H9 (cell line): ENCODE results near the gene SLC35F3. TPM values are rescaled to one million over a fixed set of nuclear protein-coding genes. Genes with fewer than 3 reads are reported as not detected.
A peak's percentile ranks its signal among the peaks of the same experiment; 100 is the strongest.

Experiments used
- DNase-seq: peaks from one replicate; pipeline ENCODE4 v3.0.0-alpha.2; 2017
- H2AFZ ChIP-seq: one replicate; pipeline ENCODE4 v1.6.1; 2013; ENCODE audit warnings: mild to moderate bottlenecking, low read length, control low read depth, moderate library complexity
- H2AK5ac ChIP-seq: 2 replicates; pipeline ENCODE4 v1.6.1; 2013; ENCODE audit warnings: low read length, control low read depth, mixed read lengths; ENCODE audit not compliant: insufficient read length
- H2BK120ac ChIP-seq: one replicate; pipeline ENCODE4 v1.6.1; 2013; ENCODE audit warnings: low read depth, mild to moderate bottlenecking, low read length, control low read depth, inconsistent platforms; ENCODE audit not compliant: poor library complexity, severe bottlenecking
- H2BK12ac ChIP-seq: 2 replicates; pipeline ENCODE4 v1.6.1; 2013; ENCODE audit warnings: low read length, control low read depth, mixed read lengths, low read depth; ENCODE audit not compliant: insufficient read length
- H2BK15ac ChIP-seq: 2 replicates; pipeline ENCODE4 v1.6.1; 2013; ENCODE audit warnings: low read depth, low read length, control low read depth
- H2BK20ac ChIP-seq: one replicate; pipeline ENCODE4 v1.6.1; 2013; ENCODE audit warnings: low read depth, mild to moderate bottlenecking, low read length, control low read depth, inconsistent platforms; ENCODE audit not compliant: poor library complexity, severe bottlenecking
- H2BK5ac ChIP-seq: 2 replicates; pipeline ENCODE4 v1.6.1; 2013; ENCODE audit warnings: low read length, control low read depth, mixed read lengths; ENCODE audit not compliant: insufficient read length
- H3K14ac ChIP-seq: 2 replicates; pipeline ENCODE4 v1.6.1; 2013; ENCODE audit warnings: low read length, control low read depth; ENCODE audit not compliant: insufficient read depth
- H3K18ac ChIP-seq: 2 replicates; pipeline ENCODE4 v1.6.1; 2013; ENCODE audit warnings: low read depth, mild to moderate bottlenecking, mixed read lengths, low read length, control low read depth; ENCODE audit not compliant: insufficient read length
- H3K23ac ChIP-seq: 2 replicates; pipeline ENCODE4 v1.6.1; 2013; ENCODE audit warnings: low read length, control low read depth, mixed read lengths, low read depth; ENCODE audit not compliant: insufficient read length
- H3K23me2 ChIP-seq: 2 replicates; pipeline ENCODE4 v1.6.1; 2013; ENCODE audit warnings: low read depth, mild to moderate bottlenecking, mixed read lengths, low read length, control low read depth; ENCODE audit not compliant: insufficient read length, poor library complexity, severe bottlenecking
- H3K27ac ChIP-seq: 2 replicates; pipeline ENCODE4 v1.5.1; 2013; ENCODE audit warnings: low read length, control low read depth, mixed read lengths, low read depth; ENCODE audit not compliant: insufficient read length
- H3K27me3 ChIP-seq: 2 replicates; pipeline ENCODE4 v1.6.1; 2013; ENCODE audit warnings: low read length, control low read depth, inconsistent platforms; ENCODE audit not compliant: insufficient read depth
- H3K4ac ChIP-seq: 2 replicates; pipeline ENCODE4 v1.6.1; 2013; ENCODE audit warnings: low read depth, mild to moderate bottlenecking, control low read depth, inconsistent platforms, low read length, moderate library complexity
- H3K4me1 ChIP-seq: 2 replicates; pipeline ENCODE4 v1.6.1; 2013; ENCODE audit warnings: low read length, control low read depth, inconsistent platforms; ENCODE audit not compliant: insufficient read depth
- H3K4me2 ChIP-seq: 2 replicates; pipeline ENCODE4 v1.6.1; 2013; ENCODE audit warnings: low read length, control low read depth, mixed read lengths; ENCODE audit not compliant: insufficient read length, insufficient read depth
- H3K56ac ChIP-seq: 2 replicates; pipeline ENCODE4 v1.6.1; 2013; ENCODE audit warnings: low read depth, mild to moderate bottlenecking, mixed read lengths, low read length, control low read depth; ENCODE audit not compliant: insufficient read length
- H3K79me1 ChIP-seq: 2 replicates; pipeline ENCODE4 v1.6.1; 2013; ENCODE audit warnings: low read depth, mild to moderate bottlenecking, moderate library complexity, low read length, control low read depth, inconsistent platforms; ENCODE audit not compliant: insufficient read depth, poor library complexity, severe bottlenecking
- H3K79me2 ChIP-seq: 2 replicates; pipeline ENCODE4 v1.6.1; 2013; ENCODE audit warnings: low read length, control low read depth, inconsistent platforms; ENCODE audit not compliant: insufficient read depth
- H3K9ac ChIP-seq: 2 replicates; pipeline ENCODE4 v1.6.1; 2013; ENCODE audit warnings: low read length, control low read depth, mixed read lengths; ENCODE audit not compliant: insufficient read length; ENCODE audit errors: extremely low read depth
- H3K9me3 ChIP-seq: one replicate; pipeline ENCODE4 v1.6.1; 2013; ENCODE audit warnings: low read depth, low read length, inconsistent platforms; ENCODE audit not compliant: control insufficient read depth
- H3T11ph ChIP-seq: one replicate; pipeline ENCODE4 v1.6.1; 2013; ENCODE audit warnings: mild to moderate bottlenecking, low read length, control low read depth, inconsistent platforms
- H4K20me1 ChIP-seq: one replicate; pipeline ENCODE4 v1.6.1; 2013; ENCODE audit not compliant: control insufficient read depth, insufficient read length, insufficient read depth
- H4K5ac ChIP-seq: 2 replicates; pipeline ENCODE4 v1.6.1; 2013; ENCODE audit warnings: low read depth, mild to moderate bottlenecking, mixed read lengths, low read length, control low read depth; ENCODE audit not compliant: insufficient read length
- H4K8ac ChIP-seq: replicated peaks from 2 replicates; pipeline ENCODE4 v1.6.1; 2013; ENCODE audit warnings: low read length, control low read depth, mixed read lengths, low read depth; ENCODE audit not compliant: insufficient read length
- H4K91ac ChIP-seq: 2 replicates; pipeline ENCODE4 v1.6.1; 2013; ENCODE audit warnings: low read depth, mild to moderate bottlenecking, moderate library complexity, mixed read lengths, low read length, control low read depth; ENCODE audit not compliant: insufficient read length
- H3K27ac Mint-ChIP-seq, 3 experiments: 2 replicates in 2 of 3; 3 replicates in 1 of 3; pipeline ENCODE4 v1.8.0; 2020 to 2021; ENCODE audit warnings: mixed read lengths in 3 of 3, mild to moderate bottlenecking in 1 of 3, moderate library complexity in 1 of 3
- H3K27me3 Mint-ChIP-seq: 2 replicates; pipeline ENCODE4 v1.8.0; 2021; ENCODE audit warnings: low read depth, mild to moderate bottlenecking, moderate library complexity, mixed read lengths
- H3K36me3 Mint-ChIP-seq, 3 experiments: 2 replicates in 2 of 3; 3 replicates in 1 of 3; pipeline ENCODE4 v1.8.0; 2020 to 2021; ENCODE audit warnings: low read depth in 3 of 3, mixed read lengths in 3 of 3; ENCODE audit not compliant: insufficient read depth in 1 of 3
- H3K4me1 Mint-ChIP-seq, 2 experiments: 2 replicates each; pipeline ENCODE4 v1.8.0; 2020; ENCODE audit warnings: mixed read lengths in 2 of 2
- H3K4me3 Mint-ChIP-seq, 2 experiments: 2 replicates in 1 of 2; 3 replicates in 1 of 2; pipeline ENCODE4 v1.8.0; 2020 to 2021; ENCODE audit warnings: mild to moderate bottlenecking in 2 of 2, mixed read lengths in 2 of 2, moderate library complexity in 1 of 2
- H3K9me3 Mint-ChIP-seq, 2 experiments: 2 replicates in 1 of 2; 3 replicates in 1 of 2; pipeline ENCODE4 v1.8.0; 2020; ENCODE audit warnings: mild to moderate bottlenecking in 2 of 2, mixed read lengths in 2 of 2, moderate library complexity in 1 of 2
- CTCF ChIP-seq: fragments of 200-600 bp; sonication (generic); conservative IDR thresholded peaks from 3 replicates; pipeline ENCODE4 v1.8.0; 2021; ENCODE audit warnings: antibody characterized with exemption, mild to moderate bottlenecking
- WGBS: extraction: QIAGEN DNeasy Blood & Tissue Kit; methylation state at CpG from one replicate; pipeline ENCODE4 v1.1.7; 2013; ENCODE audit warnings: missing lambda C conversion rate, low lambda C conversion rate, mixed read lengths; ENCODE audit not compliant: insufficient read length; ENCODE audit errors: extremely low coverage; 5-methylcytosine and 5-hydroxymethylcytosine counted together
- total RNA-seq: library from RNA; stranded (reverse); gene quantifications from 2 replicates; pipeline ENCODE4 v1.2.1, GENCODE V29; 2021

Gene SLC35F3
- total RNA-seq, 1 experiment from 2014 or later: 0.81 TPM

- no CpG with 5 or more reads among the region's 4 CpGs for WGBS
- no peaks in the 10 kb centered on the region for H3K27me3 ChIP-seq
- H4K20me1 ChIP-seq: no peaks in the 10 kb centered on the region
- H3K23ac ChIP-seq: no peak overlapping the region
- DNase-seq: peak; percentile 70
- no peak overlapping the region for H3K9ac ChIP-seq
- H3K9me3 ChIP-seq: no peaks in the 10 kb centered on the region
- no peaks in the 10 kb centered on the region for H3K79me2 ChIP-seq
- H2AK5ac ChIP-seq: no peak overlapping the region
- no peak overlapping the region for H3K27ac ChIP-seq
- H3T11ph ChIP-seq: no peak overlapping the region
- H2BK5ac ChIP-seq: no peak overlapping the region
- no peak overlapping the region for H2AFZ ChIP-seq
- Mint-ChIP-seq H3K4me3 (peak overlapping the region; percentile 85 to 91), H3K27ac (no peak overlapping the region), H3K4me1 (peaks cover 8 to 13% of the 10 kb centered on the region in 2 experiments), H3K36me3 (peaks cover 3 to 13% (median 9%) of the 10 kb centered on the region in 3 experiments; a peak in 5 of 7 replicates), H3K9me3 (peaks cover 12 to 17% of the 10 kb centered on the region in 2 experiments), H3K27me3 (peaks cover 20% of the 10 kb centered on the region)
- H3K4me1 ChIP-seq: no peaks in the 10 kb centered on the region
- no peak overlapping the region for H2BK120ac ChIP-seq
- no peak overlapping the region for H3K14ac ChIP-seq
- H2BK12ac ChIP-seq: no peak overlapping the region
- H2BK15ac ChIP-seq: no peak overlapping the region
- no peak overlapping the region for H4K91ac ChIP-seq
- H4K8ac ChIP-seq: no peak overlapping the region
- H3K18ac ChIP-seq: no peak overlapping the region
- H3K56ac ChIP-seq: no peak overlapping the region
- peak; percentile 87 for TF ChIP-seq CTCF
- H2BK20ac ChIP-seq: no peak overlapping the region
- peaks cover 12% of the 10 kb centered on the region for H3K23me2 ChIP-seq
- no peak overlapping the region for H4K5ac ChIP-seq
- no peaks in the 10 kb centered on the region for H3K79me1 ChIP-seq
- H3K4me2 ChIP-seq: no peak overlapping the region
- H3K4ac ChIP-seq: no peak overlapping the region
Observed at GRCh38 chr1:234212764-234213657, 308.5 kb downstream of the SLC35F3 start.
